ENCODE measurements around the gene C15orf39. TPM values are rescaled to one million over a fixed set of nuclear protein-coding genes. Genes with fewer than 3 reads are reported as not detected.

Gene C15orf39
- total and polyA plus RNA-seq, 2 experiments from 2014 or later = 13.4 to 54.1 TPM

DNA sequence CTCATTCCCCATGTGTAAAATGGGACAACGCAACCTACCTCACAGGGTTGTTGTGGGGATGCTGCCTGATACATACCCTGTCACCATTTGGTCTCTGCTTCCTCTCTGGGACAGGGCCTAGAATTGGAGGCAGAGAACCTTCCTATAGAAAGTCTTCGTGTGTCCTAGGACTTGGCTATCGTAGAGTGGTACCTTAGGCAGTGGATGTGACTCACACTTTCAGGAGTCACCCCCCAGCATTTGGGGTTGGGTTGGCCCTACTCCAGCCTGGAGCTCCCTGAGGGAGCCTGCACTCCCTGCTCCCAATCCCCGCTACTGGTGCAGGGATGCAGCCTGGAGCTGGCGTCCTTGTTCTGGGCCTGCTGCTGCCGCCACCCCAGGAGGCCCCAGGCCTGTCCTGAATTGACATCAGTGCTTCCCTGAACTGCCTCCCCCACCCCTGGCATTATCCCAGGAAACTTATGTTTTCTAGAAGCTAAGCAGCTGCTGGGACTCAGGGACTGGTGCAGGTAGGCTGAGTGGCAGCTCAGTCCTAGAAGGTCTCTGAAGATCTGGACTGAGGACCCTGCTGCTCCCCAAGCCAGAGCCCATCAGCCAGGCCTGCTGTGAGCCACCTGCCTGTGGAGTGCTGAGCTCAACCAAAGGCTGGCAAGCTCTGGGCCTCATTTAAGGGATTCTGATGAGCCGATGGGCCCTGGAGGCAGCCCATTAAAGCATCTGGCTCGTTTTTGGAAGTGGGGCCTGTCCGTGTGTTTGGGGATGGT lies 9.9 kb downstream of the C15orf39 start (continued):
- no peak for TF ChIP-seq ETS1 (IDR thresholded peaks at IDR 0.05)
- no peak for TF ChIP-seq POLR2AphosphoS5 (IDR thresholded peaks at IDR 0.05; ENCODE audit: low read depth)
- no peak for TF ChIP-seq CREB1 (CRISPR knock-in tag; IDR thresholded peaks at IDR 0.05; ENCODE audit: low read depth)
- TF ChIP-seq, protein P1, sequence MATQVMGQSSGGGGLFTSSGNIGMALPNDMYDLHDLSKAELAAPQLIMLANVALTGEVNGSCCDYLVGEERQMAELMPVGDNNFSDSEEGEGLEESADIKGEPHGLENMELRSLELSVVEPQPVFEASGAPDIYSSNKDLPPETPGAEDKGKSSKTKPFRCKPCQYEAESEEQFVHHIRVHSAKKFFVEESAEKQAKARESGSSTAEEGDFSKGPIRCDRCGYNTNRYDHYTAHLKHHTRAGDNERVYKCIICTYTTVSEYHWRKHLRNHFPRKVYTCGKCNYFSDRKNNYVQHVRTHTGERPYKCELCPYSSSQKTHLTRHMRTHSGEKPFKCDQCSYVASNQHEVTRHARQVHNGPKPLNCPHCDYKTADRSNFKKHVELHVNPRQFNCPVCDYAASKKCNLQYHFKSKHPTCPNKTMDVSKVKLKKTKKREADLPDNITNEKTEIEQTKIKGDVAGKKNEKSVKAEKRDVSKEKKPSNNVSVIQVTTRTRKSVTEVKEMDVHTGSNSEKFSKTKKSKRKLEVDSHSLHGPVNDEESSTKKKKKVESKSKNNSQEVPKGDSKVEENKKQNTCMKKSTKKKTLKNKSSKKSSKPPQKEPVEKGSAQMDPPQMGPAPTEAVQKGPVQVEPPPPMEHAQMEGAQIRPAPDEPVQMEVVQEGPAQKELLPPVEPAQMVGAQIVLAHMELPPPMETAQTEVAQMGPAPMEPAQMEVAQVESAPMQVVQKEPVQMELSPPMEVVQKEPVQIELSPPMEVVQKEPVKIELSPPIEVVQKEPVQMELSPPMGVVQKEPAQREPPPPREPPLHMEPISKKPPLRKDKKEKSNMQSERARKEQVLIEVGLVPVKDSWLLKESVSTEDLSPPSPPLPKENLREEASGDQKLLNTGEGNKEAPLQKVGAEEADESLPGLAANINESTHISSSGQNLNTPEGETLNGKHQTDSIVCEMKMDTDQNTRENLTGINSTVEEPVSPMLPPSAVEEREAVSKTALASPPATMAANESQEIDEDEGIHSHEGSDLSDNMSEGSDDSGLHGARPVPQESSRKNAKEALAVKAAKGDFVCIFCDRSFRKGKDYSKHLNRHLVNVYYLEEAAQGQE (IDR thresholded peaks at IDR 0.05; ENCODE audit: unreplicated experiment) = no peak
- TF ChIP-seq NANOG (IDR thresholded peaks at IDR 0.05; ENCODE audit: borderline replicate concordance) = no peak
- no peak for TF ChIP-seq ZNF331 (CRISPR knock-in tag; IDR thresholded peaks at IDR 0.05; ENCODE audit: low read depth)

GRCh38 chr15:75212200-75212858 lies 10.6 kb downstream of the C15orf39 start:
- H3K9me2 ChIP-seq (ENCODE audit: insufficient read depth) = no peaks in the 10 kb centered on the region
- H3K4me1 ChIP-seq (ENCODE audit: insufficient read depth) = no peaks in the 10 kb centered on the region; the same call in 1 of the 2 replicates
- H3K36me3 ChIP-seq (ENCODE audit: insufficient read depth) = peaks cover 13% of the 10 kb centered on the region; the same call in 1 of the 2 replicates
- no peak overlapping the region for H2AFZ ChIP-seq
- ATAC-seq = no peak
- Mint-ChIP-seq H3K27me3 (ENCODE audit: insufficient read depth, low read depth, poor library complexity) (peaks cover 16% of the 10 kb centered on the region), H3K27ac (no peak overlapping the region), H3K4me1 (peaks cover 24% of the 10 kb centered on the region), H3K4me3 (no peak overlapping the region), H3K9me3 (no peaks in the 10 kb centered on the region), H3K36me3 (ENCODE audit: low read depth) (peaks cover 39% of the 10 kb centered on the region)
- H4K20me1 ChIP-seq (replicated peaks; ENCODE audit: insufficient read depth) = peaks cover 39% of the 10 kb centered on the region
- DNase-seq (ENCODE audit: low spot score) = no peak
- H3K27me3 ChIP-seq (ENCODE audit: insufficient read depth) = no peaks in the 10 kb centered on the region
- H3F3A ChIP-seq (replicated peaks; ENCODE audit: low read depth) = no peaks in the 10 kb centered on the region
- TF ChIP-seq, protein P2, sequence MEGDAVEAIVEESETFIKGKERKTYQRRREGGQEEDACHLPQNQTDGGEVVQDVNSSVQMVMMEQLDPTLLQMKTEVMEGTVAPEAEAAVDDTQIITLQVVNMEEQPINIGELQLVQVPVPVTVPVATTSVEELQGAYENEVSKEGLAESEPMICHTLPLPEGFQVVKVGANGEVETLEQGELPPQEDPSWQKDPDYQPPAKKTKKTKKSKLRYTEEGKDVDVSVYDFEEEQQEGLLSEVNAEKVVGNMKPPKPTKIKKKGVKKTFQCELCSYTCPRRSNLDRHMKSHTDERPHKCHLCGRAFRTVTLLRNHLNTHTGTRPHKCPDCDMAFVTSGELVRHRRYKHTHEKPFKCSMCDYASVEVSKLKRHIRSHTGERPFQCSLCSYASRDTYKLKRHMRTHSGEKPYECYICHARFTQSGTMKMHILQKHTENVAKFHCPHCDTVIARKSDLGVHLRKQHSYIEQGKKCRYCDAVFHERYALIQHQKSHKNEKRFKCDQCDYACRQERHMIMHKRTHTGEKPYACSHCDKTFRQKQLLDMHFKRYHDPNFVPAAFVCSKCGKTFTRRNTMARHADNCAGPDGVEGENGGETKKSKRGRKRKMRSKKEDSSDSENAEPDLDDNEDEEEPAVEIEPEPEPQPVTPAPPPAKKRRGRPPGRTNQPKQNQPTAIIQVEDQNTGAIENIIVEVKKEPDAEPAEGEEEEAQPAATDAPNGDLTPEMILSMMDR (conservative IDR thresholded peaks at IDR 0.05; ENCODE audit: low read depth in 2 of 2) = no peak
- TF ChIP-seq JUNB (IDR thresholded peaks at IDR 0.05; ENCODE audit: unreplicated experiment) = no peak
- no peak for TF ChIP-seq ETS1 (IDR thresholded peaks at IDR 0.05)
- no peak for TF ChIP-seq EZH2 (IDR thresholded peaks at IDR 0.05; ENCODE audit: low read depth, unreplicated experiment)
- TF ChIP-seq STAT1 (IDR thresholded peaks at IDR 0.05; ENCODE audit: unreplicated experiment) = no peak
- TF ChIP-seq ZNF114 (CRISPR knock-in tag; IDR thresholded peaks at IDR 0.05) = no peak
- TF ChIP-seq ZNF331 (CRISPR knock-in tag; IDR thresholded peaks at IDR 0.05; ENCODE audit: low read depth) = no peak
- no peak overlapping the region for H3K4me2 ChIP-seq
- no peak overlapping the region for H3K27ac ChIP-seq (ENCODE audit: low read depth)
- peaks cover 24% of the 10 kb centered on the region for H3K79me2 ChIP-seq (replicated peaks; ENCODE audit: insufficient read depth)
- no peak overlapping the region for H3K4me3 ChIP-seq

Data from GM23338 (cell line).